Testis (tissue), 2 donors: Measurements from ENCODE around the gene NAPEPLD.
"Not testable (repeated sequence)": the region's sequence is repeated elsewhere in the genome, so short reads cannot be mapped to it uniquely, and the experiment has no call there.

Experiments
- POLR2A ChIP-seq: fragments of 450-650 bp; IDR thresholded peaks from one replicate; pipeline ENCODE4 v1.6.1; 2017; ENCODE audit warnings: antibody characterized with exemption, mild to moderate bottlenecking, moderate library complexity
- TF ChIP-seq, protein P1 (sequence below), 3 experiments: fragments of 450-650 bp in 2 of 3; fragments of 200-600 bp in 1 of 3; sonication (generic) in 1 of 3; IDR thresholded peaks; one replicate each; pipeline ENCODE4 v1.5.1; 2016 to 2019; ENCODE audit warnings: antibody characterized with exemption in 3 of 3, mild to moderate bottlenecking in 2 of 3, moderate library complexity in 1 of 3

DNA sequence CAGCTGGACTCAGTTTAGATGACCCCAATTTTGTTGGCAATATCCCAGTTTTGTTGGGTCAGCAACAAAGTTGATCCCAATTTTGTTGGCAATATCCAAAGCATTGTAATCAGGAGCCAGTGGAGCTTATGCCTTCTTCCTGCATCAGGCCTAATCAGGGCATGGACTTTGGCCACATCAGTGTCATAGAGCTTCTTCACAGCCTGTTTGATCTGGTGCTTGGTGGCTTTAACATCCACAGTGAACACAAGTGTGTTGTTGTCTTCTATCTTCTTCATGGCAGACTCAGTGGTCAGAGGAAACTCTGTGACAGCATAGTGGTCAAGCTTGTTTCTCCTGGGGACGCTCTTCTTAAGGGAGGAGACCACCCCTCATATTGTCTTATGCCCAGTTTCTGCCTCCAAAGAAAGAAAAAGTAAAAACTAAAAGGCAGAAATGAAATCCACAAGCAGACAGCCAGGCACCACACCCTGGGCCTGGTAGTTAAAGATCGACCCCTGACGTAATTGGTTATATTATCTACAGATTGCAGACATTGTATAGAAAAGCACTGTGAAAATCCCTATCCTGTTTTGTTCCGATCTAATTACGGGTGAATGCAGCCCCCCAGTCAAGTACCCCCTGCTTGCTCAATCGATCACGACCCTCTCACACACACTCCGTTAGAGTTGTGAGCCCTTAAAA lies 3.2 kb upstream of the NAPEPLD start:
- not testable (repeated sequence) for TF ChIP-seq POLR2A
- TF ChIP-seq, protein P1, sequence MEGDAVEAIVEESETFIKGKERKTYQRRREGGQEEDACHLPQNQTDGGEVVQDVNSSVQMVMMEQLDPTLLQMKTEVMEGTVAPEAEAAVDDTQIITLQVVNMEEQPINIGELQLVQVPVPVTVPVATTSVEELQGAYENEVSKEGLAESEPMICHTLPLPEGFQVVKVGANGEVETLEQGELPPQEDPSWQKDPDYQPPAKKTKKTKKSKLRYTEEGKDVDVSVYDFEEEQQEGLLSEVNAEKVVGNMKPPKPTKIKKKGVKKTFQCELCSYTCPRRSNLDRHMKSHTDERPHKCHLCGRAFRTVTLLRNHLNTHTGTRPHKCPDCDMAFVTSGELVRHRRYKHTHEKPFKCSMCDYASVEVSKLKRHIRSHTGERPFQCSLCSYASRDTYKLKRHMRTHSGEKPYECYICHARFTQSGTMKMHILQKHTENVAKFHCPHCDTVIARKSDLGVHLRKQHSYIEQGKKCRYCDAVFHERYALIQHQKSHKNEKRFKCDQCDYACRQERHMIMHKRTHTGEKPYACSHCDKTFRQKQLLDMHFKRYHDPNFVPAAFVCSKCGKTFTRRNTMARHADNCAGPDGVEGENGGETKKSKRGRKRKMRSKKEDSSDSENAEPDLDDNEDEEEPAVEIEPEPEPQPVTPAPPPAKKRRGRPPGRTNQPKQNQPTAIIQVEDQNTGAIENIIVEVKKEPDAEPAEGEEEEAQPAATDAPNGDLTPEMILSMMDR (IDR thresholded peaks at IDR 0.05): not testable (repeated sequence)
